Raji (cell line): Measurements from ENCODE around the gene NOTCH1.

Source experiments
- POLR2A ChIP-seq: IDR thresholded peaks from 2 replicates; pipeline ENCODE4 v1.6.1; 2011; ENCODE audit warnings: low read depth, low read length, control low read depth; ENCODE audit not compliant: insufficient read depth

Gene NOTCH1

GRCh38 chr9:136456258-136456657 lies 89.6 kb downstream of the NOTCH1 start:
- TF ChIP-seq POLR2A = no peak

GRCh38 chr9:136455043-136456002 lies 90.5 kb downstream of the NOTCH1 start:
- no peak for TF ChIP-seq POLR2A

- no peak for TF ChIP-seq POLR2A
Observed at GRCh38 chr9:136454026-136454796, 91.6 kb downstream of the NOTCH1 start.

GRCh38 chr9:136453326-136453725 lies 92.5 kb downstream of the NOTCH1 start:
- TF ChIP-seq POLR2A = no peak

GRCh38 chr9:136451221-136451877 lies 94.5 kb downstream of the NOTCH1 start:
- TF ChIP-seq POLR2A = no peak

GRCh38 chr9:136448655-136449054 lies 97.2 kb downstream of the NOTCH1 start:
- TF ChIP-seq POLR2A = no peak

GRCh38 chr9:136447173-136447778 lies 98.6 kb downstream of the NOTCH1 start:
- no peak for TF ChIP-seq POLR2A

- TF ChIP-seq POLR2A = no peak
Observed at GRCh38 chr9:136445799-136446198, 100.0 kb downstream of the NOTCH1 start.
